Testis (tissue), 2 donors: ENCODE measurements around the gene NCKAP5.

Experiments used
- CTCF ChIP-seq, 3 experiments: fragments of 450-650 bp in 2 of 3; fragments of 200-600 bp in 1 of 3; sonication (generic) in 1 of 3; IDR thresholded peaks; one replicate each; pipeline ENCODE4 v1.5.1; 2016 to 2019; ENCODE audit warnings: antibody characterized with exemption in 3 of 3, mild to moderate bottlenecking in 2 of 3, moderate library complexity in 1 of 3
- POLR2A ChIP-seq: fragments of 450-650 bp; IDR thresholded peaks from one replicate; pipeline ENCODE4 v1.6.1; 2017; ENCODE audit warnings: antibody characterized with exemption, mild to moderate bottlenecking, moderate library complexity

GRCh38 chr2:133158442-133158841, 409.8 kb downstream of the NCKAP5 start:
- TF ChIP-seq POLR2A (no peak), CTCF (IDR thresholded peaks at IDR 0.05) (no peak)
